HL-60/S4 treated with retinoic acid at 250 ng/mL for 4 days and 3 days (cell line): ENCODE measurements around the gene SNX32.

Source experiments
- in situ Hi-C: fragments of 300-500 bp; cut with MboI; formaldehyde crosslinking; loops from 2 replicates; pipeline ENCODE4 v1.7.0; 2022; ENCODE audit warnings: low sequenced_read_pairs

SNX32 gene

GRCh38 chr11:65897020-65897471, 63.3 kb downstream of the SNX32 start:
- in situ Hi-C loops = no loop called here

GRCh38 chr11:65898656-65899355, 65.0 kb downstream of the SNX32 start:
- in situ Hi-C loops = no loop called here

- in situ Hi-C loops = no loop called here
These were observed 65.8 kb downstream of the SNX32 start for GRCh38 chr11:65899356-65900124.

- in situ Hi-C loops = no loop called here
These were observed 66.5 kb downstream of the SNX32 start, which contains the start of gene FOSL1 for GRCh38 chr11:65900125-65900898. TSS of gene FOSL1 (minus strand) at chr11:65900388. CDS start at chr11:65900339, 49 bp downstream.

- in situ Hi-C loops = no loop called here
These were observed 67.1 kb downstream of the SNX32 start for GRCh38 chr11:65900899-65901180.

GRCh38 chr11:65903068-65903481, 69.3 kb downstream of the SNX32 start:
- in situ Hi-C loops = no loop called here
